ENCODE results near the gene PLCL2.

DNA sequence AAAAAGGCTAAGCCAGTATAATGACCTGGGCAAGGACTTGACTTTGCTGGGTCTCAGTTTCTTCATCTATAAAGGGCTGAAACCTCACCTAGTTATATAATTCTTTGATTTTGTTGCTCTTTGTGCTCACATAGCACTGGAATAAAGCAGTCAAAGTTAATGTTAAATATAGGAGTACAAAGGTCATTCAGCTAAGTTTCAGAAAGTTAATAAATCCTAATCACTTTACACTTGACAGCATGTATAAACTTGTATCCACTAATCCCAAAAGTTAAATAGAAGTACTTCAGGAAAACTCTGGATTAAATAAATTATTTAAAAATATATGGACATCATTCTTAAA is 33.9 kb downstream of the PLCL2 start:
- TF ChIP-seq, protein P1, sequence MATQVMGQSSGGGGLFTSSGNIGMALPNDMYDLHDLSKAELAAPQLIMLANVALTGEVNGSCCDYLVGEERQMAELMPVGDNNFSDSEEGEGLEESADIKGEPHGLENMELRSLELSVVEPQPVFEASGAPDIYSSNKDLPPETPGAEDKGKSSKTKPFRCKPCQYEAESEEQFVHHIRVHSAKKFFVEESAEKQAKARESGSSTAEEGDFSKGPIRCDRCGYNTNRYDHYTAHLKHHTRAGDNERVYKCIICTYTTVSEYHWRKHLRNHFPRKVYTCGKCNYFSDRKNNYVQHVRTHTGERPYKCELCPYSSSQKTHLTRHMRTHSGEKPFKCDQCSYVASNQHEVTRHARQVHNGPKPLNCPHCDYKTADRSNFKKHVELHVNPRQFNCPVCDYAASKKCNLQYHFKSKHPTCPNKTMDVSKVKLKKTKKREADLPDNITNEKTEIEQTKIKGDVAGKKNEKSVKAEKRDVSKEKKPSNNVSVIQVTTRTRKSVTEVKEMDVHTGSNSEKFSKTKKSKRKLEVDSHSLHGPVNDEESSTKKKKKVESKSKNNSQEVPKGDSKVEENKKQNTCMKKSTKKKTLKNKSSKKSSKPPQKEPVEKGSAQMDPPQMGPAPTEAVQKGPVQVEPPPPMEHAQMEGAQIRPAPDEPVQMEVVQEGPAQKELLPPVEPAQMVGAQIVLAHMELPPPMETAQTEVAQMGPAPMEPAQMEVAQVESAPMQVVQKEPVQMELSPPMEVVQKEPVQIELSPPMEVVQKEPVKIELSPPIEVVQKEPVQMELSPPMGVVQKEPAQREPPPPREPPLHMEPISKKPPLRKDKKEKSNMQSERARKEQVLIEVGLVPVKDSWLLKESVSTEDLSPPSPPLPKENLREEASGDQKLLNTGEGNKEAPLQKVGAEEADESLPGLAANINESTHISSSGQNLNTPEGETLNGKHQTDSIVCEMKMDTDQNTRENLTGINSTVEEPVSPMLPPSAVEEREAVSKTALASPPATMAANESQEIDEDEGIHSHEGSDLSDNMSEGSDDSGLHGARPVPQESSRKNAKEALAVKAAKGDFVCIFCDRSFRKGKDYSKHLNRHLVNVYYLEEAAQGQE (IDR thresholded peaks at IDR 0.05): no peak
- TF ChIP-seq CTCF (IDR thresholded peaks at IDR 0.05): no peak
- TF ChIP-seq EP300 (IDR thresholded peaks at IDR 0.05): no peak
- TF ChIP-seq SMC3 (IDR thresholded peaks at IDR 0.05): no peak
- TF ChIP-seq PHF8 (IDR thresholded peaks at IDR 0.05; ENCODE audit: borderline replicate concordance, low read depth): no peak
- no peak for TF ChIP-seq ESRRA (IDR thresholded peaks at IDR 0.05; ENCODE audit: borderline replicate concordance, low read length)
